WERI-Rb-1 (cell line): ENCODE data around the gene PAX4.

Experiments
- DNase-seq: peaks from one replicate; pipeline ENCODE4 v3.0.0-alpha.2; 2020
- H3K27ac ChIP-seq: fragments of 250-450 bp; sonication (Bioruptor Pico); 2 replicates; pipeline ENCODE4 v1.5.1; 2020; ENCODE audit warnings: mild to moderate bottlenecking, moderate library complexity
- H3K27me3 ChIP-seq: fragments of 250-450 bp; sonication (Bioruptor Pico); 2 replicates; pipeline ENCODE4 v1.5.1; 2021; ENCODE audit warnings: mild to moderate bottlenecking, low read depth, moderate library complexity; ENCODE audit not compliant: insufficient read depth, severe bottlenecking
- H3K36me3 ChIP-seq: fragments of 250-450 bp; sonication (Bioruptor Pico); 2 replicates; pipeline ENCODE4 v1.5.1; 2020; ENCODE audit warnings: mild to moderate bottlenecking, moderate library complexity
- H3K4me3 ChIP-seq: 2 replicates; pipeline ENCODE4 v1.5.1; 2011; ENCODE audit warnings: low read depth, mild to moderate bottlenecking, control low read depth, low read length
- H3K9me3 ChIP-seq: fragments of 250-450 bp; sonication (Bioruptor Pico); 2 replicates; pipeline ENCODE4 v1.5.1; 2021; ENCODE audit warnings: mild to moderate bottlenecking, moderate library complexity; ENCODE audit not compliant: severe bottlenecking
- CTCF ChIP-seq: IDR thresholded peaks from 2 replicates; pipeline ENCODE4 v1.5.1; 2011; ENCODE audit warnings: low read depth, mild to moderate bottlenecking, control low read depth, inconsistent platforms, low read length

PAX4 gene

GRCh38 chr7:127582361-127582760, 35.6 kb downstream of the PAX4 start:
- Histone ChIP-seq H3K27me3 (no peaks in the 10 kb centered on the region), H3K4me3 (no peak overlapping the region)
- no peak for TF ChIP-seq CTCF

GRCh38 chr7:127581716-127582115, 36.2 kb downstream of the PAX4 start:
- no peaks in the 10 kb centered on the region for H3K27me3 ChIP-seq
- no peak for DNase-seq
- peaks cover 33% of the 10 kb centered on the region for H3K36me3 ChIP-seq
- H3K4me3 ChIP-seq: no peak overlapping the region
- no peak overlapping the region for H3K27ac ChIP-seq
- peaks cover 7% of the 10 kb centered on the region for H3K9me3 ChIP-seq
- no peak for TF ChIP-seq CTCF

More at GRCh38 chr7:127582361-127582760, 35.6 kb downstream of the PAX4 start:
- no peak overlapping the region for H3K27ac ChIP-seq
- no peak for DNase-seq
- peaks cover 7% of the 10 kb centered on the region for H3K9me3 ChIP-seq
- peaks cover 33% of the 10 kb centered on the region for H3K36me3 ChIP-seq

- H3K27me3 ChIP-seq: no peaks in the 10 kb centered on the region
- H3K36me3 ChIP-seq: peaks cover 33% of the 10 kb centered on the region
- no peak for DNase-seq
- H3K9me3 ChIP-seq: peaks cover 2% of the 10 kb centered on the region
- H3K4me3 ChIP-seq: no peak overlapping the region
- H3K27ac ChIP-seq: no peak overlapping the region
- TF ChIP-seq CTCF: no peak
These were observed 37.3 kb downstream of the PAX4 start for GRCh38 chr7:127580612-127581011.

- Histone ChIP-seq H3K4me3 (no peak overlapping the region), H3K36me3 (peaks cover 33% of the 10 kb centered on the region), H3K27ac (no peak overlapping the region), H3K27me3 (no peaks in the 10 kb centered on the region), H3K9me3 (no peaks in the 10 kb centered on the region)
- TF ChIP-seq CTCF: no peak
- no peak for DNase-seq
These were observed 39.1 kb downstream of the PAX4 start for GRCh38 chr7:127578711-127579275.

GRCh38 chr7:127578036-127578684, 39.8 kb downstream of the PAX4 start:
- DNase-seq: peak; percentile 16
- Histone ChIP-seq H3K36me3 (peaks cover 29% of the 10 kb centered on the region), H3K4me3 (no peak overlapping the region), H3K9me3 (no peaks in the 10 kb centered on the region), H3K27me3 (no peaks in the 10 kb centered on the region), H3K27ac (no peak overlapping the region)
- TF ChIP-seq CTCF: peak; percentile 51
